Fibroblast of upper back skin (primary cell): ENCODE results near the gene LONP2.
"Not testable (repeated sequence)": the region's sequence is repeated elsewhere in the genome, so short reads cannot be mapped to it uniquely, and the experiment has no call there.

Experiments
- DNase-seq: peaks from one replicate; pipeline ENCODE4 v3.0.0-alpha.2; 2013

Gene LONP2

DNA sequence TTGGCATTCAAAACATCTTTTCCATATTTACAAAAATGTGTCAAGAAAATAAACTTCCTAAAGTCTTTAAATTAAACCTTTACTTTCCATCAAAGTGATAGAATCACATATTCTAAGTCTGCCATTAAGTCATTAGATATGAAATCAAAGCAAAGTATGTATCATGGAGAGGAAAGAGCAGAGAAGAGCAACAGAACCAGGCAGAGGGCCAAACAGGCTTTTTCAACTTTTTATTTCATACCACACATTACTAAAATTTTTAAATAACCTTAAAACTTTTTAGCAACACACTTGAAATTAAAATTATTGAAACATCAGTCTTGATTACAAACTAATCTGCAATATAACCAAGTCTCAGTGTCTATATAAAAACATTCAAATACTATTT is 127.3 kb downstream of the LONP2 start:
- DNase-seq: peak; percentile 42

DNA sequence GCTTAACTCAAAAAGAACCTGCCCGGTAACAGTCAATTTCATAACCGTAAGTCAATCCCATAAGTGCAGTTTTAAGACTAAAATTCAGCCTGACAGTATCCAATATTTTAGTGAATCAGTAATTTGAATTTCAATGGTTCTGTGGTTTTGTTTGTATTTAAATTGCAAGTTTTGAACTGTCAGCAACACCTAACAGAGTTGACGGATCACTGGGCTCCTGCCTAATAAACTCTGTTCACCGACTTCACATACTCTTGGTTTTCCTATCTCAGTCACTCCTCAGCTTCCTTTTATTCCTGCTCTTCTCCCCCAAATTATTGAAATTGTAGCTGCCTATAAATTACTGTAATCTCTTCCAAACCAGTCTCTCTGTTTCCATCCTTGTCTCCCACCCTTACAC is 128.6 kb downstream of the LONP2 start:
- no peak for DNase-seq

DNA sequence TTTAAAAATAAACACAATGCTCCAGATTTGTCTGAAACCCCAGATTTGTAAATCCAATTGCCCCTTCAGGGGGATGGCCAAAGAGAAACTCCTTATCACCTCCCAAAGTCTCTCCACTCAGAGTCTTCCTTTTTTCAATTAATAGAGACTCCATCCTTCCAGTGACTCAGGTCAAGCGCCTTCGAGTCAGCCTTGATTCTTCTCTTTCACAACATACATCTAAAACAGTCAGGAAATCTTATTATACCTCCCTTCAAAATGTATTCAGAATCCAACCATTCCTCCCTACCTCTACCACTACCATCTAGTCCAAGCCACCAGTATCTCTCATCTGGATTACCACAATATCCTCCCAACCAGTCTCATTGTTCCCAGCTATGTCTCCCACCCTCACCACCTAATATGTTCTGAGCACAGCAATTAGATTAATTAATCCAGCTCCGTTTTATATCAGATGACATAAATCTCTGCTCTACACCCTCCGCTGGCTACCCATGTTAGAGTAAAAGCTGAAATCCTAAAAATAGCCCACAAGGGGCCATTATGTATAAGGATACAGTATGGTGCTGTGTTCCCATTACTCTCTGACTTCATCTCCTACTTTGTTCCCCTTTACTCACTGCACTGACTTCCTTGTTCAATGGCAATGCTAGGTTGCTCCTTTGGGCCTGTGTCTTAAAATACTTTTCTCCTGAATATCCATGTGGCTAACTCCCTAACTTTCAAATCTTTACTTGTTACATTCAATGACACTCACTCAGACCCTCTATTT is 129.3 kb downstream of the LONP2 start:
- no peak for DNase-seq

DNA sequence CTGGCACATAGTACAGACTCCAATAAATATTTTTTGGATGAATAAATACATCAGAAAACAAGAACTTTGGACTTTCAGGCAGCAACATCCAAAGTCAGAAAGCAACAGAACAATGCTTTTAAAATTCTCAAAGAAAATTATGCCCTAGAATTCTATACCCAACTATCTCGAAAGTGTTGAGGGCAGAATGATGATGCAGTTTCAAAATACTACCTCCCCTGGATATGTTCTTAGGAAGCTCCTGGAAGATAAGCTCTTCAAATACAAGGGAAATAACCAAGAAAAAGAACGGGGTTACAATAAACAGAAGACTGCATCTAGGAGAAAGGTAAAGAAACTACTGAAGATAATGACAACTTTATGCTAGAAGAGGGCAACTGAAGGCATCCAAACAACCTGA is 130.2 kb downstream of the LONP2 start:
- no peak for DNase-seq

DNA sequence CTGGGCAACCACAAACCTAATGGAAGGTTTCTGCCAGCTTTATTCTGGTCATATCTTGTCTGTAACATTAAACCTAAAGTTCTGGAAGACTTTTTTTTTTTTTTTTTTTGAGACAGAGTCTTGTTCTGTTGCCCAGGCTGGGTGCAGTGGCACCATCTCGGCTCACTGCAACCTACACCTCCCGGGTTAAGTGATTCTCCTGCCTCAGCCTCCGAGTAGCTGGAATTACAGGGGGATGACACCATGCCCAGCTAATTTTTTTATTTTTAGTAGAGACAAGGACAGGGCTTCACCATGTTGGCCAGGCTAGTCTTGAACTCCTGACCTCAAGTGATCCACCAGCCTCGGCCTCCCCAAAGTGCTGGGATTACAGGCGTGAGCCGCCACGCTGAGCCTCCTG is 133.2 kb downstream of the LONP2 start:
- DNase-seq: not testable (repeated sequence)

DNA sequence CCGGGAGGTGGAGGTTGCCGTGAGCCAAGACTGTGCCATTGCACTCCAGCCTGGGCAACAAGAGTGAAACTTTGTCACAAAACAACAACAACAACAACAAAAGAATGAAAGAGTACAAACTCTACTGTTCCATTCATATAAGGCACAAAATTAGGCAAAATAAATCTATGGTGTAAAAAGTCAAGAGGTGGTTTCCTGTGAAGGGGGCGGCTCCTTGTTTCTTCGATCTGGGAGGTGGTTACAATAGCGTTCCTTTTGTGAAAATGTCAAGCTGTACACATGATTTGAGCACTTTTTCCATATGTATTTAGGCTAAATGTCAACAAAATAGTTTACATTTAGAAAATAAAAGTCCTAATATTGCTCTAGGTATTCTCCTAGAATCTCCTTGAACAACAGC is 134.2 kb downstream of the LONP2 start:
- no peak for DNase-seq

DNA sequence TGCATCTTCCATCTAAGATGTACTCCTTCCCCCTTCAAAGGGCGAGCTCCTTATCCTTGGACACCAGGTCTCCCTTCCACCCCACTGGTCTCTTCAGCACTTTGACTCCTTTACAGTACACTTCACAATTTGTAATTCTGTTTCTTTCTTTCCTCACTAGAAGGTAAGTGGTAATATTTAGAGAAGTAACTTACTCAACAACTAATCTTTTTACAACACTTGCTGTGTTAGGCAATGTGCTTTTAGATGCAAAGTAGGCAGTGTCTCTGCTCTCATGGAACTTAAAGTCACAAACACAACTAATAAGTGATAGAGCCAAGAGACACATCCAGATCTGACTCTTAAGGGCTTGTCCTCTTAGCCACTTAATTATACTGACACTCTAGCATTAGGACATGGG is 134.7 kb downstream of the LONP2 start:
- DNase-seq: no peak

DNA sequence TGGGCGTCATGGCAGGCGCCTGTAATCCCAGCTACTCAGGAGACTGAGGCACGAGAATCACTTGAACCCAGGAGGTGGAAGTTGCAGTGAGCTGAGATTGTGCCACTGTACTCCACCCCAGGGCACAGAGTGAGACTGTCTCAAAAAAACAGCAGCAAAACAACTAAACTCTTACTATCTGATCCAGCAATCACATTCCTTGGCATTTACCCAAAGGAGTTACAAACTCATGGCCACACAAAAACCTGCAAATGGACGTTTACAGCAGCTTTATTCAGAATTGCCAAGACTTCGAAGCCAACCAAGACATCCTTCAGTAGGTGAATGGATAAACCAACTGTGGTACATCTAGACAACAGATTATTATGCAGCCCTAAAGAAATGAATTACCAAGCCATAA is 137.1 kb downstream of the LONP2 start:
- peak; percentile 39 for DNase-seq

DNA sequence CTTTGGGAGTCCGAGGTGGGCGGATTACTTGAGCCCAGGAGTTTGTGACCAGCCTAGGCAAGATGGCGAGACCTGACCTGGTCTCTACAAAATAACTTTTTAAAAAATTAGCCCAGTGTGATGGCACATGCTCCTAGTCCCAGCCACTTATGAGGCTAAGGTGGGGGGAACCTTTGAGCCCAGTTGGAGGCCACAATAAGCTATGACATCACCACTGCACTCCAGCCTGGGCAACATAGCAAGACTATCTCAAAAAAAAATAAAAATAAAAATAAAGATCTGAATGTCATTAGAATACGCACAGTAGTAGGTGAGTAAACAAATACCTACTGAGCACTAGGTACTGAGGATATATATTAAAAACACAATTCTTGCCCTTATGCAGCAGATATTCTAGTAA is 138.0 kb downstream of the LONP2 start:
- no peak for DNase-seq

DNA sequence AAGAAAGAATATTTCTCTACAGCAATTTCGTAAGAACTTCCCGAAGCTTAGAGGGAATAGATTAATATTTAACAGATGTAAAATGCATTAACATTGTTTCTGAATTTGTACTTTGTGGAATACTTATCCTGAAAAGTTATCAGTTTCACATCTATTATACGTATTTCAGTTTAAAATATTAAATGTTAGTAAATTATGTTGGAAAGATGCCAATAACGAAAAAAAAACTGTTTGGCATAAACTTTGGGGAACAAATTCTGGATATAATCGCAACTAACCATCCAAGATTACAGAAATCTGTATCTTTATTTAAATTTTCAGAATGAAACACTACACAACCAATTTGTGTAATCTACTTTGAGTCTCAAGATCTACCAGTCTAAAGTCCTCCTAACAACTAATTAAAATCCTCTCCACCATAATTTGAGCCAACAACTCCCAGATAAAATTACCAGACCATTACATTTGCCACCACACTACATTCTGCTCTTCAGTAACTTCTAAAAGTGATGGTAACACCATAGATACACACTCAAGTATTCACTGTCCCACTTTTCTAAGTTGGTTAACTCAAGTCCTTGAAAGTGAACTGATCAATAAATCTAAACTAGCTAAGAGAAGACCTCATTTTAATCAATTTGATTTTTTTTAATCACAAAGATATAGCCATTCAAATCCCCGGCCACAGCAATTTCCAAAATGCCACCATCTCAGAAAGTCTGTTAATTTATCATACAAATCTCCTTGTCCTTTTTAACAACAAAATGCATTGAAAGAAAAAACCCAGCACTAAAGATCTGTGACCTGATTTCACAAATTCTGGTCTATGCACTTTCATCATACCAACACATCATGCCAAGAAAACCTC is 139.1 kb downstream of the LONP2 start:
- peak; percentile 32 for DNase-seq

DNA sequence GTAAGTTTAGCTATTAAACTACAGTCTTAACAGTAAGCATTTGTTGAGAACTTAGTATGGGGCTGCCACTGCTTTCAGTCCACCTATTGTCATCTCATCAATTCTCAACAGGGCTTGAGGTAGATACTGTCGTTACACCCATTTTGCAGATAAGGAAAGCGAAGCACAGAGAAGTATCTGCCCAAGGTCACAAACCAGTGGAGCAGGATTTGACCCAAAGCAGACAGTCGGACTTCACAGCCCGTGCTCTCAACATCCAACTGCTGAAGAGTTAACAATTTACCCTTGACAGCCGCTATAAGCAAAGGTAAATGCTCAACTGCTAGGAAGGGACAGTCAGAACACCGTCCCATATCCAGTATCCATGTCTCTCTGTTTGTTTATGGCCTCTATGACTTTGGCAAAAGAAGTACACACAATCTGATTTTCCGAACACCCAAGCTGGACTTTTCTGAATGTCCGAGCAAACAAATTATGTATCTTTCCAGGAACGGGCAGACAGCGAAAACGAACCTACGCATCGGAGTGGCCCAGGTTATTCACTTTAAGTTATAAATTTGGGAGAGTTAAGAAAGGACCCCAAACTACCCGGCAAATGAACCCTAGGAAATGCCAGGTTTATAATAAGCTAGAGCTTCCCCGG is 139.9 kb downstream of the LONP2 start:
- no peak for DNase-seq

DNA sequence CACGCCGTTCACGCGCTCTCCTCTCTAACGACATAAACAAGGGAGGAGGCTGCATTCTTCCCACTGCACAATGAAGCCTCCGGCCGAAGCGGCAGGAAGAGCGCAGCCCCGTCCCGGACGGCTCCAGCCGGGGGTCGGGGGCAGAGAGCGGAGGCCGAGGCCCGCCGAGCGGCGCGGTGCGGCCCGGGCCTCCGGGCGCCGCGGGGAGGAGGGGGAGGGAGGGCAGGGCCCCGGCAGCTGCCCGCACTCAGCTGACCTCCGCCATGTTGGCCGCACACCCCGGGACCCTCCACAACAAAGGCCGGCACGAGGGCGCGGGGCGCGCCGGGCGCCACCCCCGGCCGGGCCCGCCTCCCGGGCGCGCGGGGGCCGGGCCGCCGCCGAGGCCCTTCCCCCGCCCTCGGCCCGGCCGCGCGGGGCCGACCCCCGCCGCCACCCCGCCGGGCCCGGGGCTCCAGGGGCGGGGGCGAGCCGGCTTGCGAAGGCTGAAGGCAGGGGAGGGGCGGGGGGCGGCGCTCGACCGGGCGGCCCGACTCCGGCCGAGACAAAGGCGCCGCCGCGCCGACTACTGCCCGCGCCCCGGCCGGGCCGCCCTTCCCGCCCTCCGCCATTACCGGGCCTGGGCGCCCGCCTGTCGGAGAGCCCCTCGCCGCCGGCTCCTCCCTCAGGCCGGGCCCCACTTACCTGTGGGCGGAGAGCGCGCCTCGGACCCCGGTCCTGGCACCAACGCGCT is 140.6 kb downstream of the LONP2 start:
- peak; percentile 36 for DNase-seq

DNA sequence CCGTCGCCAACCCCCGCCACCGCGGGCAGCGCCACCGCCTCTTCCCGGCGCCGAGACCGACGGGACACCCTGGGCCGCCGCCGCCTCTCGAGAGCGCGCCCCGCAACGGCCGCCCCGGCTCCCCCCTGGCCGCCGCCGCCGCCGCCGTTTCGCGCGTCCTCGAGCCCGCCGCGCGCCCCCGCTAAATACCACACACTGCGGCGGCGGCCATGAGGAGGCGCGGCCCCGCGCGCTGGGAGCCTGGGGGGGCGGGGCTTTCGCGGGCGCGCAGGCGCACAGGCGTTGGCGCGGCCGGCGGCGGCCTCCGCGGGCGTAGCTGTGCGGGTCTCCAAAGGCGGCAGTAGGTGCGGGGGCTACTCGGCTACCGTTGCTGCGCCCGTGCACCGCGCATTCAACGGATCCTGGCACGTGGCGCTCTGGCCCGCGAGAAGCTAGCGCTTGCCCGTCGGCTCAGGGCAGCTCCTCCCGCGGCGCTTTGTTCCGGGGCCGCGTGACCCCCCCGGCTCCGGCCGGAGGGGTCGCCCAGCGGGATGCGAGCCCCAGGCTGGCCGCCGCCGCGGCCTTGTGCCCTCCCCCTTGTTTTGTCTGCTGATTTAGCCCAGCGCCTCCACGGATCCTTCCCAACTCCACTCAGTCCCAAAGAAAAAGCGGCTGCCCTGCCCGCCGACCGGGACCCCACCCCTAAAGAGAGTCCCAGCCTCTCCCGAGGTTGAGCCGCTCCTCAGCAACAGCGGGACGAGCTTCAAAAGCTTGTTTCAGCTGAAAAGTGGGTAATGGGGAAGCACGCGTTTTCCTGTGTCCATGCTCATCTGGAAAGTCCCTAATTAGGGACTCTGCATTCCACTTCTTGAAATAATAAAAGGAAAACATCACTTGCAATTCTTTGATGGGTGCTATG is 141.4 kb downstream of the LONP2 start, which contains the start of gene SIAH1:
Gene SIAH1 (minus strand): TSS at position 161 of the 898 bp plus-strand sequence. CDS start 22,985 bp downstream, outside the sequence.
- peak; percentile 82 for DNase-seq

DNA sequence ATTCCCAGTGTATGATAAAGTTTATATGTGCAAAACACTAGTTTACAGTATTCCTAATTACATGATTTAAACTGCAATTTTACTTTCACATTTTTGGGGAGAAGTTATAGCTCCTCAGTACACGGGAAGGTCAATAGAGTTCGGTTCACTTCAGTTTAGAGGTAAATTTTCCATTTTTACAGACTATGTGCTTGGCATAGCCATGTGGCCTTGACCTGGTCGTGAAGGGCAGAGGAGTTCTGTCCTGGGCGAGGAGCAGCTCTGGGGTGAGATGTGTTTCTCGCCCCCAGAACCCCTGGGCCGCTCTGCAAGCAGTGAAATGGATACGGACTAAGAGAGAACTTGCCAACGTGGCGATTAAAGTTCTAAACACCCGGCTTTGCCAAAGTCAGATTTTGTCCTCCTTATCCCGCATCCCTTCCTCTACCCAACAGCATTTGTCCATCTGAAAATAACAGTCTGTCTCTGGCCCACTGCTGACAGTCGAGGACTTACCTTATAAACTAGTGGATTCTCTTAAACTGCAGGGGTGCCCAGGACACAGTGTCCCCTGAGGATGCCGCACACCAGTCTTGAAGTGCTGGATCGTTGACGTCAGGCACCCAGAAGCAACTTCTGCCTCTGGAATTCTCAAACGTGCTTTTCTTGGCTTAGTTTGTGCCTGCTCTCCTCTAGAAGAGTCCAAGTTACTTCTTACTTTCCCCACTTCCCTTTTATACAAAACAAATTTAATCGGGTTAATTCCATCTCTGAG is 142.6 kb downstream of the LONP2 start:
- no peak for DNase-seq

DNA sequence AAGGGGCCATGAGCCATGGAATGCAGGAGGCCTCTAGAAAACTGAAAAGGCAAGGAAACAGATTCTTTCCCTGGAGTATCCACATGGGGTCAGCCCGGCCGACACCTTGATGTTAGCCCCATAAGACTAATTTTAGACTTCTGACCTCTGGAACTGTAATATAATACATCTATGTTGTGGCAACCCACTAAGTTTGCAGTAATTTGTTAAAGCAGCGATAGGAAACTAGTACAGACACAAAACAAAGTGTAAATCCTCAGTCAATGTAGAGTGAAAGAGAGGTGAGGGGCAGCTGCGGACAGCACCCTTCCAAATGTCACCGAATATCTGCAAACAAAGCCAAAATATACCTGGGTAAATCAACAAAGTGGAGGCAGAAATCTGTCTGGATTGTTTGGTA is 148.3 kb downstream of the LONP2 start:
- DNase-seq: no peak

DNA sequence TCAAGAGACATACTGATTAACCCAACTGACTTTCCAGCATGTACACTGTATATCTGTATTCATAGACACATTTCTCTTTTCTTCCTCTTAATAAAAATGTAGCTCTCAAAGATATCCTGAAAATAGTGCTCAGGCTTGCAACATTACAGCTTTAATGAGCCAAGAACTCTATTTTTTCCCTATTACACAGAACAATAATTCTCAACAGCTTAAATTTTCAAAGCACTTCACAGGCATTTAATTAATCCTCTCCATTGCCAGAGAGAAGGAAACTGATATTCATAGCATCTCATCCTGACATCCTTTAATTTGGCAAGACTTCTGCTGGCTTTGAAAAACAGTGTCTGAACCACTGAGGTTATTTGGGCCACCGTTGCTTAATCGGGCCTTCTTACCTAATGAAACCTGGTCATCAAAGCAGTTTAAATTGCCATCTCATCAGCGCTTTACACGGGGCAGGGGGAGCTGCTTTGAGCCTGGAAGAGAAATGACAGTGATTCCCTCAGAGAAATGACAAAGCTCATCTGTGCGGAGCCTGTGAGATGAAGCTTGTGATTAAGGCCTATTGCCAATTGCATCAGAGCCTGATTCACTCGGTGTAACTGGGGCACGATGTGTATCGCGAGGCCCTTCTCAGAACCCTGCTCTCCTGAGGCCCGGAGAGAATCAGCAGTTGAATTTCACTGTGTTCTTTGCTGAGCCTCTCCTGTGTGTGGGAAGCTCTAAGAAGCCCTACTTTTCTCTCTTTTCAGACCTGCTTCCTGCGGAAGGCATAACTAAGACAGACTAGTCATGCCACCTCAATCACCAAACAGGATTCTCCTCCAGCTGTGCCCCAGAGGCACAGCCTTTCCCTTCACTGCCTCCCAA is 149.6 kb downstream of the LONP2 start:
- peak; percentile 77 for DNase-seq

DNA sequence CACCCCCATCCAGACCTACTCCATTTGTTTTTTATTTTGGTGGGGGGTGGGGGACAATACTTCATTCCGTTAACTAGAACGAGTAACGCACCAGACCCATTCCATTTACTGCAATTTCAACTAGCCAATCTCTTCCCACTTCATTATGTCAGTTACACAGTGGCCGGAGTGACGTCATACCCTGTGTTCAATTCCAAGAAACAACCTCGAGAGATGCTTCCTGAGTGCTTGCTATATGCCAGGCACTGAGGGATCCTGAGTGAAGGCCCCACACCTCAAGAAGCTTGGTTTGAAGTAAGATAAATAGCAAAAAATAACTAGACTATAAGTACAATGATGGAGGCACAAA is 150.2 kb downstream of the LONP2 start:
- DNase-seq: no peak

DNA sequence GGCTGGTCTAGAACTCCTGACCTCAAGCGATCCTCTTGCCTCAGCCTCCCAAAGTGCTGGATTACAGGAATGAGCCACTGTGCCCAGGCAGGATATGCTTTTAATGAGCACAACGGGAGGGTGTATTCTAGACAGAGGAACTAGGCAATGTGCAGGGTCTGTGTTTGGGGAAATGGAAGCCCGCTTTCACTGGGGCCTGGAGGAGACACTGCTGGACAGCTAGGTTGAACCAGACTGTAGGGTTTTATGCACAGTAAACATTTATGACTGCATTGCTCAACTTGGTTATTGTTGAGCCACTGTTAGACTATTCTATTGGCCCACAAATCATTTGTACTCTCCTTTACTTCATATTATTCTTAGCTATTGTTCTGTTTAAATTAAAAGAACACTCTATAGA is 151.3 kb downstream of the LONP2 start:
- no peak for DNase-seq

DNA sequence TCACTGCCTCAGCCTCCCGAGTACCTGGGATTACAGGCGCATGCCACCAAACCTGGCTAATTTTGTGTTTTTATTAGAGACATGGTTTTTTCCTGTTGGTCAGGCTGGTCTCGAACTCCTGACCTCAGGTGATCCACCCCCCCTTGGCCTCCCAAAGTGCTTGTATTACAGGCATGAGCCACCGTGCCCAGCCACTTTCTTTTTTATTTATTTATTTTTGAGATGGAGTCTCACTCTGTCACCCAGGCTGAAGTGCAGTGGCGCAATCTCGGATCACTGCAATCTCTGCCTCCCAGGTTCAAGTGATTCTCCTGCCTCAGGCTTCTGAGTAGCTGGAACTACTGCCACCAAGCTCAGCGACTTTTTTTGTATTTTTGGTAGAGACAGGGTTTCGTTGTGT is 158.4 kb downstream of the LONP2 start:
- DNase-seq: not testable (repeated sequence)

DNA sequence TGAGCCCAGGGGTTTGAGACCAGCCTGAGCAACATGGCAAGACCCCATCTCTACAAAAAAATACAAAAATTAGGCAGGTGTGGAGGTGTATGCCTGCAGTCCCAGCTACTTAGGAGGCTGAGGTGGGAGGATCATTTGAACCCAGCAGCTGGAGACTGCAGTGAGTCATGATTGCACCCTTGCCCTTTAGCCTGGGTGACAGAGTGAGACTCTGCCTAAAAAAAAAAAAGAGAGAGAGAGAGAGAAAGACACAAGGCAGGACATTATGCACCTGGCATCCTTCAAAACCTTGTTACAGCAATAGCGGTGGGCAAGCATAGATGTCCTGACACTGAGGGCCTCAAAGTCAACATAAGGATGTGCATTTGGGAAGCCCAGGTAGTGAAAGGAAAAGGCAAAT is 161.1 kb downstream of the LONP2 start:
- DNase-seq: no peak
